ENCODE data around the gene GOLGA3. TPM values are rescaled to one million over a fixed set of nuclear protein-coding genes. Genes with fewer than 3 reads are reported as not detected.
"Not testable (repeated sequence)": the region's sequence is repeated elsewhere in the genome, so short reads cannot be mapped to it uniquely, and the experiment has no call there.

GOLGA3 gene
- total RNA-seq, 1 donor from 2014 or later: 33.0 TPM

DNA sequence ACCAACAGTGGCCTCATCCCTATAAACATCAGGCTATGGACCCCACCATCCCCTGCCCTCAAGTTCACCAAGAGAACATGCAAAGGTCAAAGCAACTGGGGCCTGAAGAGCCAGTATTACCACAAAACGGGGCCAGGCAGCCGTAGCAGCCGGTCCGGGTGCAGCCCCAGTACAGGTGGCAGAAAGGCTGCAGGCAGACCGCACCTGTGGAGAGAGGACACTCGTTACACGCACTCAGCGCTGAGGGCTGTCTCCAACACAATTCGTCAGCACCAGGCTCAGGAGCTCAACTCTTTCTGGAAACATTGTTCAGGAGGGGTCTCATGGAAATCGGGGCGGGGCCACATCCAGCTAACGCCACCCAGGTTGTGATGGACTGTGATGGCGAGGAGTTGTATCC is 19.9 kb upstream of the GOLGA3 start:
- Histone ChIP-seq H3K4me1 (no peaks in the 10 kb centered on the region), H3K36me3 (peaks cover 95% of the 10 kb centered on the region), H3K4me3 (no peak overlapping the region), H3K9me3 (replicated peaks) (no peaks in the 10 kb centered on the region), H3K27ac (replicated peaks) (no peak overlapping the region), H3K27me3 (ENCODE audit: low read depth) (no peaks in the 10 kb centered on the region)
- intact Hi-C loops (cut with micrococcal nuclease): no loop called here
- DNase-seq: no peak
- TF ChIP-seq, protein P1, sequence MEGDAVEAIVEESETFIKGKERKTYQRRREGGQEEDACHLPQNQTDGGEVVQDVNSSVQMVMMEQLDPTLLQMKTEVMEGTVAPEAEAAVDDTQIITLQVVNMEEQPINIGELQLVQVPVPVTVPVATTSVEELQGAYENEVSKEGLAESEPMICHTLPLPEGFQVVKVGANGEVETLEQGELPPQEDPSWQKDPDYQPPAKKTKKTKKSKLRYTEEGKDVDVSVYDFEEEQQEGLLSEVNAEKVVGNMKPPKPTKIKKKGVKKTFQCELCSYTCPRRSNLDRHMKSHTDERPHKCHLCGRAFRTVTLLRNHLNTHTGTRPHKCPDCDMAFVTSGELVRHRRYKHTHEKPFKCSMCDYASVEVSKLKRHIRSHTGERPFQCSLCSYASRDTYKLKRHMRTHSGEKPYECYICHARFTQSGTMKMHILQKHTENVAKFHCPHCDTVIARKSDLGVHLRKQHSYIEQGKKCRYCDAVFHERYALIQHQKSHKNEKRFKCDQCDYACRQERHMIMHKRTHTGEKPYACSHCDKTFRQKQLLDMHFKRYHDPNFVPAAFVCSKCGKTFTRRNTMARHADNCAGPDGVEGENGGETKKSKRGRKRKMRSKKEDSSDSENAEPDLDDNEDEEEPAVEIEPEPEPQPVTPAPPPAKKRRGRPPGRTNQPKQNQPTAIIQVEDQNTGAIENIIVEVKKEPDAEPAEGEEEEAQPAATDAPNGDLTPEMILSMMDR (IDR thresholded peaks at IDR 0.05; ENCODE audit: borderline replicate concordance): no peak

- Histone ChIP-seq H3K27ac (replicated peaks) (no peak overlapping the region), H3K36me3 (peaks cover 95% of the 10 kb centered on the region), H3K4me1 (no peaks in the 10 kb centered on the region), H3K27me3 (ENCODE audit: low read depth) (no peaks in the 10 kb centered on the region), H3K4me3 (no peak overlapping the region), H3K9me3 (replicated peaks) (no peaks in the 10 kb centered on the region)
- TF ChIP-seq, protein P1 (IDR thresholded peaks at IDR 0.05; ENCODE audit: borderline replicate concordance): no peak
- DNase-seq: no peak
- intact Hi-C loops (cut with micrococcal nuclease): no loop called here
Observed at GRCh38 chr12:132847363-132848356, 19.0 kb upstream of the GOLGA3 start.

- DNase-seq; H3K4me1 ChIP-seq; H3K4me3 ChIP-seq; H3K27ac ChIP-seq (replicated peaks); H3K27me3 ChIP-seq (ENCODE audit: low read depth); H3K9me3 ChIP-seq (replicated peaks); intact Hi-C loops (cut with micrococcal nuclease): not testable (repeated sequence)
- H3K36me3 ChIP-seq: peaks cover 96% of the 10 kb centered on the region
Observed at GRCh38 chr12:132844681-132845080, 16.0 kb upstream of the GOLGA3 start.

- H3K4me3 ChIP-seq: no peak overlapping the region
Observed at GRCh38 chr12:132842449-132843045, 13.9 kb upstream of the GOLGA3 start.

DNA sequence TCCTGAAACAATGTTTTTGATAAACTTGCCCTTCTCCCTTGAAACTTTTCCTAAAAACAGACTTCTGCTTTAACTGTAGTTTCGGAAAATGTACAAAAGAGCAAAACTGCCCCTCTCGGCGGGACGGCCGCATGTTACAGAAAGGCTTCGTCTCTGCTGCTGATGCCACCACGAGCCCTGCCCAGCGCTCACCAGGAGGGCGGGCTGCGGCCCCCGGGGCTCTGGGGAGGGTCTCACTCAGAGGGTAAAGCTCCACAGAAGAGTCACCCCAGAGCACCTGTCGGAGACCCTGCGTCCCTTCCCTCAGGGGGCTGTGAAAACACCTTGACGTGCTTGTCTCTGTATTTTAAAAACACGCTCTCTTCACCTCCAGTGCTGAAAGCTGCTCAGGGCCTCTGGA is 12.5 kb upstream of the GOLGA3 start:
- H3K4me1 ChIP-seq: no peaks in the 10 kb centered on the region
- no peaks in the 10 kb centered on the region for H3K9me3 ChIP-seq (replicated peaks)
- intact Hi-C loops (cut with micrococcal nuclease): no loop called here
- no peak overlapping the region for H3K27ac ChIP-seq (replicated peaks)
- no peaks in the 10 kb centered on the region for H3K27me3 ChIP-seq (ENCODE audit: low read depth)
- DNase-seq: no peak
- TF ChIP-seq, protein P1 (IDR thresholded peaks at IDR 0.05; ENCODE audit: borderline replicate concordance): no peak
- H3K36me3 ChIP-seq: peaks cover 62% of the 10 kb centered on the region
- no peak overlapping the region for H3K4me3 ChIP-seq

More at GRCh38 chr12:132842449-132843045, 13.9 kb upstream of the GOLGA3 start:
- intact Hi-C loops (cut with micrococcal nuclease): no loop called here
- TF ChIP-seq, protein P1 (IDR thresholded peaks at IDR 0.05; ENCODE audit: borderline replicate concordance): no peak
- H3K9me3 ChIP-seq (replicated peaks): no peaks in the 10 kb centered on the region
- no peak overlapping the region for H3K27ac ChIP-seq (replicated peaks)
- H3K27me3 ChIP-seq (ENCODE audit: low read depth): no peaks in the 10 kb centered on the region
- no peaks in the 10 kb centered on the region for H3K4me1 ChIP-seq
- peaks cover 75% of the 10 kb centered on the region for H3K36me3 ChIP-seq
- DNase-seq: no peak

GRCh38 chr12:132840536-132840935 is 11.9 kb upstream of the GOLGA3 start:
- TF ChIP-seq, protein P1 (IDR thresholded peaks at IDR 0.05; ENCODE audit: borderline replicate concordance): no peak
- peaks cover 56% of the 10 kb centered on the region for H3K36me3 ChIP-seq

More at GRCh38 chr12:132840536-132840935, 11.9 kb upstream of the GOLGA3 start:
- no peak for DNase-seq
- Histone ChIP-seq H3K27me3 (ENCODE audit: low read depth) (no peaks in the 10 kb centered on the region), H3K4me1 (no peaks in the 10 kb centered on the region), H3K4me3 (no peak overlapping the region), H3K9me3 (replicated peaks) (no peaks in the 10 kb centered on the region), H3K27ac (replicated peaks) (no peak overlapping the region)
- intact Hi-C loops (cut with micrococcal nuclease): no loop called here
